Nephron (organoid): ENCODE results near the gene LZTS3.

Experiments used
- H3K27ac Mint-ChIP-seq, 3 experiments: 2 replicates each; pipeline ENCODE4 v1.8.0; 2020; ENCODE audit warnings: mixed read lengths in 3 of 3, mild to moderate bottlenecking in 2 of 3, moderate library complexity in 1 of 3
- H3K27me3 Mint-ChIP-seq: 2 replicates; pipeline ENCODE4 v1.8.0; 2021; ENCODE audit warnings: low read depth, mild to moderate bottlenecking, moderate library complexity, mixed read lengths
- H3K36me3 Mint-ChIP-seq: 2 replicates; pipeline ENCODE4 v1.8.0; 2020; ENCODE audit warnings: low read depth, mixed read lengths
- H3K4me1 Mint-ChIP-seq: 2 replicates; pipeline ENCODE4 v1.8.0; 2020; ENCODE audit warnings: mixed read lengths
- H3K4me3 Mint-ChIP-seq, 3 experiments: 2 replicates each; pipeline ENCODE4 v1.8.0; 2020; ENCODE audit warnings: mild to moderate bottlenecking in 3 of 3, mixed read lengths in 3 of 3, moderate library complexity in 2 of 3
- H3K9me3 Mint-ChIP-seq: 2 replicates; pipeline ENCODE4 v1.8.0; 2020; ENCODE audit warnings: mixed read lengths
- TF ChIP-seq, protein P1 (sequence below), 3 experiments: fragments of 200-600 bp; sonication (generic); IDR thresholded peaks; one replicate each; pipeline ENCODE4 v1.5.0; 2021; ENCODE audit warnings: antibody characterized with exemption in 3 of 3; ENCODE audit not compliant: unreplicated experiment in 3 of 3

The LZTS3 gene

DNA sequence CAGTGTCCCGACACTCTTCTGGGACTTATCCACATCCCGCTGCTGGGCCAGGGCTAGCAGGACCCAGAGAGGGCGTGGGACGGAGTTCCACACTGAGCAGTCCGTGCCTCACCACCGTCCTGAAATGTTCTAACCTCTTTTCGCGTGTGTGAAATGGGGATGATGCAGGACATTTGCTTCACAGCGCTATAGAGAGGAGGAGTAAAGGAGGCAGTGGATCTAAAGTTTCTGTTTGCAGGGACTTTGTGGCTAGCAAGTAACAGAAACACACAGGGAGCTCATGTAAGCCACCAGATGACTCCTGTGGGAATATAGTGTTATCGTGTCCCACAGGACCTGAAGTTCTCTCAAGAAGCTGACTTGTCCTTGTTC lies 36.6 kb upstream of the LZTS3 start:
- TF ChIP-seq, protein P1, sequence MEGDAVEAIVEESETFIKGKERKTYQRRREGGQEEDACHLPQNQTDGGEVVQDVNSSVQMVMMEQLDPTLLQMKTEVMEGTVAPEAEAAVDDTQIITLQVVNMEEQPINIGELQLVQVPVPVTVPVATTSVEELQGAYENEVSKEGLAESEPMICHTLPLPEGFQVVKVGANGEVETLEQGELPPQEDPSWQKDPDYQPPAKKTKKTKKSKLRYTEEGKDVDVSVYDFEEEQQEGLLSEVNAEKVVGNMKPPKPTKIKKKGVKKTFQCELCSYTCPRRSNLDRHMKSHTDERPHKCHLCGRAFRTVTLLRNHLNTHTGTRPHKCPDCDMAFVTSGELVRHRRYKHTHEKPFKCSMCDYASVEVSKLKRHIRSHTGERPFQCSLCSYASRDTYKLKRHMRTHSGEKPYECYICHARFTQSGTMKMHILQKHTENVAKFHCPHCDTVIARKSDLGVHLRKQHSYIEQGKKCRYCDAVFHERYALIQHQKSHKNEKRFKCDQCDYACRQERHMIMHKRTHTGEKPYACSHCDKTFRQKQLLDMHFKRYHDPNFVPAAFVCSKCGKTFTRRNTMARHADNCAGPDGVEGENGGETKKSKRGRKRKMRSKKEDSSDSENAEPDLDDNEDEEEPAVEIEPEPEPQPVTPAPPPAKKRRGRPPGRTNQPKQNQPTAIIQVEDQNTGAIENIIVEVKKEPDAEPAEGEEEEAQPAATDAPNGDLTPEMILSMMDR (IDR thresholded peaks at IDR 0.05; ENCODE audit: unreplicated experiment in 3 of 3): no peak
- H3K36me3 Mint-ChIP-seq: peaks cover 10% of the 10 kb centered on the region
- H3K27ac Mint-ChIP-seq: peak overlapping the region; percentile 92 to 97 (median 94)
- H3K4me3 Mint-ChIP-seq: peak overlapping the region; percentile 88 to 96 (median 96)
- H3K9me3 Mint-ChIP-seq: no peaks in the 10 kb centered on the region
- peaks cover 5% of the 10 kb centered on the region for H3K4me1 Mint-ChIP-seq
- H3K27me3 Mint-ChIP-seq: no peaks in the 10 kb centered on the region

DNA sequence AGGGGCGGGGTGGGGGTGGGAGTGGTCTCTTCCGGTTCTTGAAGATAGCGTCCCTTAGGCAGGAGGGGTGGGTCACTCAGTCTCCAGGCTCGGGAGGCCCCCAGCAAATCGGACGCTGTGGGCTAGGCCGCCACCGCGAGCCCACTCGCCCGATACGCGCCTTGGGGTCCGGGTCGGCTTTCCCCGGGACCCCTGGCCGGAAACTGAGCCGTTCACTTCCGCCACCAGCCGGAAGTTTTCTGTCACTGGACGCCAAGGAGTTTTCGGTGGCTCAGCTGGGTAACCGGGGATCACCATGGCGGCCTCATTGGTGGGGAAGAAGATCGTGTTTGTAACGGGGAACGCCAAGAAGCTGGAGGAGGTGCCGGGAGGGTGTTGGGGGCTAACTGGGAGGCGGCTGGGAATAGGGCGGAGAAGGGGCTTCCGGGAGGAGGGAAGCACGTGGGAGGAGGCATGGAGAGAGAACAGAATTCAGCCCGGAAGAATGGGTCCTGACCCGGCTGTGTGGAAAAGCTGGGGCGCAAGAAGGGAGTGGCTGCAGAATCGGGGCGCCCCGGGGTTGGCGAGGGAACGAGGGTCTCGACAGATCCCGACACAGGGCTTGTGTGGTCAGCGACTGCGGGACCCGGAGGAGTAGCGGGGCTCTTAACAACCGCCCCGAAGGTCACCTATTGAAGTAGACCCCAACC lies 36.1 kb upstream of the LZTS3 start, which contains the start of gene ITPA:
Gene ITPA (plus strand): TSS at position 242 of the 689 bp plus-strand sequence. CDS start 54 bp downstream, at position 296.
- peaks cover 10% of the 10 kb centered on the region for H3K4me1 Mint-ChIP-seq
- H3K36me3 Mint-ChIP-seq: peaks cover 10% of the 10 kb centered on the region
- TF ChIP-seq, protein P1 (IDR thresholded peaks at IDR 0.05; ENCODE audit: unreplicated experiment in 3 of 3): no peak
- peak within 1 kb of the TSS; percentile 88 to 96 (median 96) for H3K4me3 Mint-ChIP-seq
- no peaks in the 10 kb centered on the region for H3K9me3 Mint-ChIP-seq
- H3K27ac Mint-ChIP-seq: peak within 1 kb of the TSS; percentile 92 to 97 (median 94)
- no peaks in the 10 kb centered on the region for H3K27me3 Mint-ChIP-seq

DNA sequence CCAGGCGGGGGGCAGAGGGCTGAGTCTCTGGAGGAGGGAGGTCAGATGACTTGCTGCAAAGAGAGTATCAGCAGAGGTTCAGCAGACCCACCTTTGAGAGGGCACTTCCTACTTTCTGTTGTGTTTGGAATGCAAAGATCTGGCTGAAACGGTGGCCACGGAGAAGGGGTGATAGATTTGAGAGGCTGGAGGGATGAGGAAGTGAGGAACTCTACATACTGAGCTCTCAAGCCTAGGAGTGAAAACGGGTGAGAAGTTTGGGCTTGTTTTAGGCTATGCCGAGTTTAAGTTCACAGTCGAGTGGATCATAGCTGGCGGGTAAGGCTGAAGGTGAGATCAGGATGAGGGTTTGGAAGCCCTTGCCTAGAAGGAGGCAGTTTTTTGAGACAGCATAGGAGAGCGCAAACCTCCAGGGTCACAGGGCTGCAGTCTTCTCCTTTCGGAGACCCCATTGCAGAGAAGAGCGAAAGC lies 35.5 kb upstream of the LZTS3 start:
- no peaks in the 10 kb centered on the region for H3K27me3 Mint-ChIP-seq
- H3K27ac Mint-ChIP-seq: peak overlapping the region; percentile 92 to 97 (median 94)
- H3K4me3 Mint-ChIP-seq: peak overlapping the region; percentile 88 to 96 (median 96)
- TF ChIP-seq, protein P1 (IDR thresholded peaks at IDR 0.05; ENCODE audit: unreplicated experiment in 3 of 3): no peak
- no peaks in the 10 kb centered on the region for H3K9me3 Mint-ChIP-seq
- H3K36me3 Mint-ChIP-seq: peaks cover 6% of the 10 kb centered on the region
- peaks cover 12% of the 10 kb centered on the region for H3K4me1 Mint-ChIP-seq

DNA sequence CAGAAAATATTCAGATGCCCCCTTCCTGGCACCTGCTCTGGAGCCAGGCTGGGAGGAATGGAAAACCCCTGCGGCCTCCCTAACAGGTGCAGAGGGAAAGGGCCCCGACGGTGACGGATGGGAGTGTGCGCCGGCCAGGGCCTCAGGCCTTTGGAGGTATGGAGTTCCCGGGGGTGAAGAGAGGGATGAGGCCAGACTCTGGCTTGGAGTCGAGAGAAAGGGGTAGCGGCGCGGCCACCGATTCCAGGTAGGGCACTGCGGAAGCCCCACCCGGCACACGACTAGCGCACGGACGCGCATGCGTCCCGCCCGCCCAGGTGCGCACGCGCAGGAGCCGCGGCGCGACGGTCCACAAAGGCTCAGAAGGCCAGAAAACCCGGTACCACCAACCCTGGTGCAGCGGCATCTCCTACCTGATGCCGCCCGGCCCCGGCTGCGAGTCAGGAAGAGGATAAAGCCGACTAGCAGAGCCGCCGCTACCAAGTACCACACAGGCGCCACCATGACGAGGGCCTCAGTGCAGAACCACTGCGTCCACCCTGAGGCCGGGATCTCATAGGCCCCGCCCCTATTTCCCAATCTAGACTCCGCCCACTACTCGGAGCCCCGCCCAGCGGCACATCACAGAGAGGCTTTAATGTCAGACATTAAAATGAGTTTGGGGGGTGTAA lies 30.9 kb upstream of the LZTS3 start, which contains the start of gene DDRGK1:
Gene DDRGK1 (minus strand): TSS at position 559 of the 671 bp plus-strand sequence. CDS start 55 bp downstream, at position 504.
- Mint-ChIP-seq H3K36me3 (peaks cover 18% of the 10 kb centered on the region), H3K27ac (peak within 1 kb of the TSS; percentile 91 to 96 (median 92)), H3K4me1 (peaks cover 16% of the 10 kb centered on the region), H3K9me3 (no peaks in the 10 kb centered on the region), H3K27me3 (no peaks in the 10 kb centered on the region), H3K4me3 (peak within 1 kb of the TSS; percentile 94 to 97 (median 97))
- TF ChIP-seq, protein P1 (IDR thresholded peaks at IDR 0.05; ENCODE audit: unreplicated experiment in 3 of 3): no peak

DNA sequence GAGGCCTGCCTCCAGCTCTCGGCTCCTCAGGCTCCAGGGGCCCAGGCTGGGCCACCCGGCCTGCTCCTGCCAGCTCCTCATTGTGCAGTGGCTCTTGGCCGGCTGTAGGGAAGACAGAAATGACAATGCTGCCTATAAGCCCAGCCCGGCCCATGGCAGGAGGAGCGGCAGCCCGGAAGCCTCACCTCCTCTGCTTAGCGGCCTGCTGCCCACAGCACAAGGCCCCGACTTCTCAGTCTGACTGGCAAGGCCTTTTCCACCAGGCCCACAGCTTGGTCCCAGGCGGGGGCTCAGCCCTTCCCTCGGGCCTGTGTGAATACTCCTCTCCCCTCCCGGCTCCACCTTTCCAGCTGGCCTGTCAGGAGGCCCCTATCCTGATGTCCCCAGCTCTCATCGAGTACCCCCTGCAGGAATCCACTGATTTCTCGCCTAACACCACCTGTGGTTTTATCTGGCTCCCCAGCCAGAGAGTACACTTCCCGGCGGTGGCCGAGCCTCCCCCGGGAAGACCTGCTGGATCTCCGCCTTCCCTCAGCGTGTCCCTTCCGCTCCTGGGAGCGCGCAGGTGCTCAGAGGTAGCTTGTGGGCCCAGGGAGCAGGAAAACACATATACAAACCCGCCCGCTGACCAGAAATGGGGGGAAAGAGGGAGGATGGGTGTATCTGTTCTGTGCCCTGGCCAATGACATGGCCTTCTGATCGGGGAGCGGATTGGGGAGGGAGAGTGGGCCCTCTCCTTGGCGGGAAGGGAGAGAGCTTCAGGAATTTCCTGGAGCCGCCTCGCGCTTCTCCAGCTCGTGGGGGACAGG lies 30.2 kb upstream of the LZTS3 start:
- Mint-ChIP-seq H3K36me3 (peaks cover 25% of the 10 kb centered on the region), H3K9me3 (no peaks in the 10 kb centered on the region), H3K27ac (peak overlapping the region; percentile 91 to 96 (median 92)), H3K4me1 (peaks cover 11% of the 10 kb centered on the region), H3K4me3 (peak overlapping the region; percentile 94 to 97 (median 97)), H3K27me3 (no peaks in the 10 kb centered on the region)
- TF ChIP-seq, protein P1 (IDR thresholded peaks at IDR 0.05; ENCODE audit: unreplicated experiment in 3 of 3): no peak
